GM18907 (cell line): ENCODE measurements around the gene SLC26A1.

Experiments used
- ATAC-seq: cut with Tn5 transposase; IDR thresholded peaks from one replicate; pipeline ENCODE4 v1.9.1; 2021; ENCODE audit warnings: mild to moderate bottlenecking, moderate library complexity; ENCODE audit not compliant: unreplicated experiment

The SLC26A1 gene

DNA sequence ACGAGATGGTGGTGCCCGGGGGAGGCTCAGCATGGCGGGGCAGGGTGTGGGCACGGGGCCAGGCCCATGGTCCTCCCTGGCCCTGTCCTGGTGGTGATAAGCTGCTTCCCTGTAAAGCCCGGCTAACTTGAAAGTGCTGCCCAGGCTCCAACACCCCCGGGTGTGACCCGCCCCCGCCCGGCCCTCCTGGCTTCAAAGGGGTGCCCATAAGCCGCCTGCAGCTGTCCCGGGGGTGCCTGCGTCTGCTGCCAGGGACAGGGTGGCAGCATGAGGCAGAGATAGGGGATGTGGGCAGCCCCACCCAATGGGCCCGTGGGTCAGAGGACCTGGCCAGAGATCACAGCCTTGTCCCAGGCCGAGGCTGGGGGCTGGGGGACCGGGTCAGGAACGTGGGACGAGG lies 36.3 kb upstream of the SLC26A1 start:
- ATAC-seq, result no peak

DNA sequence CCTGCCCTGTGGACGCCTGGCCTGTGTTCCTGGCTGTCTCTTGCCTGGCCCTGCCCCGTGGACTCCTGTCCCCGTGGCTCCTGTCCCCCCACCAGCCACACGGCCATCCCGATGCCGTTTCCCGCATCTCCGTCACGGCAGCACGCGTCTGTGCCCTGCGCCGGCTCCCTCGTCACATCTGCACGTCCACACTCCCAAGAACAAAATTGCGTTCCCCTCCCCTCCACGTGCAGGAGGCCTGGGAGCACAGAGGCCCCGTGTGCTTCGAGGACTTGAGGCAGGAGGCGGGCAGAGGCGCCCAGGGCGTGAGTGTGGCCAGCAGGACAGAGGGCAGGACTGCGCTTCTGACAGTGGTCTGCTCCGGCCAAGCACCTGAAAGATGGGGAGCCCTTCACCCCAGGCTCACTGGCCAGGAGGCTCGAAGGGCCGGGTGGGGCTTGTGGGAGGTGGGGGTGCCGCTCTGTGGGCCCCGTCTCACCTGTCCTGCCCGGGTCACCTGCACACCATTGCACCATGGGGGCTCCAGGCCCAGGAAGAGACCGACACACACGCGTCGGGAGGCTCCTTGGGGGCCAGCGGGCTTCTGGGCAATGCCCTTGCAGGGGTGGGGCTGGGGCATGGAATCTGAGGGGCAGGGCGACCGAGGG lies 35.5 kb upstream of the SLC26A1 start:
- ATAC-seq, result no peak

- no peak for ATAC-seq
These were observed 34.7 kb upstream of the SLC26A1 start for GRCh38 chr4:1027915-1028238.

DNA sequence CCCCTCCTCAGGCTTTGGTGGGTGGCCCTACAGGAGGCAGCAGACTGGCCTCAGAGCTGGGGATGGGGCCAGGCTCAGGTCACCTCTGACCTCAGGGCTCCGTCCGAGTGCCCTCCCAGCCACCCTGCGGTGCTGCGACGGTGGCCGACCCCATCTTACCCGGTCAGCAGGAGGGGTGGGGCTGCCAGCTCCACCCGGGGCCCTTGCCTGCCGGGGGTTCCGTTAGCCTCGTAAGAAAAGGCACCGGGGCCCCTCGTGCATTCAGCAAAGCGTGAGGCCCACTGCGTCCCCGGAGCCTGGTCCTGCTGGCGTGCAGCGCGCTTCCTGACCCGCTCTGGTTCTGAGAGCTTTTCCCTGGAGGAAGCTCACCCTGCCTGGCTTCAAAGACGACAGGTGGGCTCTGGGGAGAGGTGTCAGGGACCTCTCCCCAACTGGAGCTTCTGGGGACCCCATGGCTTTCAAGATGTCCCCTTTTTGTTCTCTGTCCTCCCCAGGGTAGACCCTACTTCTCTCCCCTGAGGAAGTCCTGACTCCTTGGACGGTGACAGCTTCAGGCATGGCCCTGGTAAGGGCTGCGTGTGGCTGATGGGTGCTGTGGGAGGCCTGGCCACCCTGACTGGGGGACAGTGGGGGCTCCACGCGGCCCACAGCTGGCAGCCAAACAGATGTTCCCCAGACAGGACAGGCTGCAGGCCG lies 34.2 kb upstream of the SLC26A1 start:
- ATAC-seq, result no peak

DNA sequence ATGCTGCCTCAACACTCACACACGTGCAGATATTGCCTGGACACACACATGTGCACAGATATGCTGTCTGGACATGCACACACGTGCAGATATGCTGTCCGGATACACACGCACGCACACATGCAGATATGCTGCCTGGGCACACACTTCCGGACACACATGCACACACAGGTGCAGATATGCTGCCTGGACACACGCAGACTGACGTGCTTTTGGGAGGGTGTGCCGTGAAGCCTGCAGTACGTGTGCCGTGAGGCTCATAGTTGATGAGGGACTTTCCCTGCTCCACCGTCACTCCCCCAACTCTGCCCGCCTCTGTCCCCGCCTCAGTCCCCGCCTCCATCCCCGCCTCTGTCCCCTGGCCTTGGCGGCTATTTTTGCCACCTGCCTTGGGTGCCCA lies 32.9 kb upstream of the SLC26A1 start:
- peak; percentile 55 for ATAC-seq

DNA sequence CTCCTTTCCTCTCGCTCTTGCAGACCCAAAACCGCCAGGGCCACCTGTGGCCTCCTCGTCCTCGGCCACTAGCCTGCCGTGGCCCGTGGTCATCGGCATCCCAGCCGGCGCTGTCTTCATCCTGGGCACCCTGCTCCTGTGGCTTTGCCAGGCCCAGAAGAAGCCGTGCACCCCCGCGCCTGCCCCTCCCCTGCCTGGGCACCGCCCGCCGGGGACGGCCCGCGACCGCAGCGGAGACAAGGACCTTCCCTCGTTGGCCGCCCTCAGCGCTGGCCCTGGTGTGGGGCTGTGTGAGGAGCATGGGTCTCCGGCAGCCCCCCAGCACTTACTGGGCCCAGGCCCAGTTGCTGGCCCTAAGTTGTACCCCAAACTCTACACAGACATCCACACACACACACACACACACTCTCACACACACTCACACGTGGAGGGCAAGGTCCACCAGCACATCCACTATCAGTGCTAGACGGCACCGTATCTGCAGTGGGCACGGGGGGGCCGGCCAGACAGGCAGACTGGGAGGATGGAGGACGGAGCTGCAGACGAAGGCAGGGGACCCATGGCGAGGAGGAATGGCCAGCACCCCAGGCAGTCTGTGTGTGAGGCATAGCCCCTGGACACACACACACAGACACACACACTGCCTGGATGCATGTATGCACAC lies 31.8 kb upstream of the SLC26A1 start:
- no peak for ATAC-seq

GRCh38 chr4:1023895-1024740 lies 30.9 kb upstream of the SLC26A1 start:
- ATAC-seq, result no peak

GRCh38 chr4:1023075-1023640 lies 30.0 kb upstream of the SLC26A1 start:
- no peak for ATAC-seq

GRCh38 chr4:1022739-1023066 lies 29.5 kb upstream of the SLC26A1 start:
- no peak for ATAC-seq

GRCh38 chr4:1022051-1022738 lies 29.0 kb upstream of the SLC26A1 start:
- ATAC-seq, result no peak

DNA sequence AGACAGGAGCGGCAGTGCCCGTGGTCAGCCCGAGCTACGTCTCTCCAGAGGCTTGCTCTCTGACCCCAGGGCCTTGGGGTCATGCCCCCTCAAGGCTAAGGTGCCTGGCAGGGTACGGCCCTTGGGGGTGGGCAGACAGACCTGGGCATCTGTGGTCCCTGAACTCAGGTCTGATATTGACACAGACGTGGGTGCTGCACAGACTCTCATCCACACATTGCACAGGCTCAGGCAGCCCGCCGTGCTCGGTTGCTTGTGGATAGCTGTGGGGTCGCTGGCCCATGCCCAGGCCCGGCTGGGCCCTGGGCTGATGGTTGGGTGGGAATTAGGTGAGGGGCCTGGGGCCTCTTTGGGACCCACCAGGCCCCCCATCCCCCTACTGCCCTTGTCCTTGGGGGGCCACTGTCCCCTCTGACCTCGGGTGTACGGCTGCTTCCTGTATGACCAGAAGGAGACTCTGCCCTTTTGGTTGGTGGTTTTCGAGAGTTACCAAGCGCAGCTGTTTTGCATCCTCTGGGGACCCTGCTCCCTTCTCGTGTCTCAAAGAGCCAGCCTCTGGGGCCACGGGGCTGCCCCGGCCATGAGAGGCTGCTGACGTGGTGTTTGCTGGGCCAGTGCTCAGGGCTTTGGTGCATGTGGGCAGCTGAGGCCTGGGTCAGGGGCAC lies 28.3 kb upstream of the SLC26A1 start:
- ATAC-seq, result peak; percentile 84

- no peak for ATAC-seq
These were observed 26.7 kb upstream of the SLC26A1 start for GRCh38 chr4:1019729-1020470.

- no peak for ATAC-seq
These were observed 26.1 kb upstream of the SLC26A1 start for GRCh38 chr4:1019320-1019719.

- ATAC-seq, result no peak
These were observed 25.2 kb upstream of the SLC26A1 start for GRCh38 chr4:1018147-1019020.

DNA sequence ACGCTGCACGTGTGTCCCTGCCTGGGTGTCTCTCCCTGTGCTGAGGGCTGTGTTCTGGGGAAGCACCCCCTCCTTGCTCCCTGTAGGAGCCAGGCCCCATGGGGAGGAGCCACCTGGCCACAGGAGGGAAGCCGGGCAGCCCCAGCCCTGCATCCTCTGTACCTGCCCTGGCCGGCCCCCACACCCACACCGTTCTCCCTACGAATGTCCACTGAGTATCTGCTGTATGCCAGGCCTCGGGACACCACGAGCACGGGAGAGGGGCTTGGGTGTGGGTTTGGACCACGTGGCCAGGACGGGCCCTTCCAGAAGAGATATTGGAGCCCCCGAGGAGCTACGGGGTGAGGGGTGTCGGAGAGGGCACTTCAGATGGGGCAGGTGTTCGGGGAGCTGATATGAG lies 24.5 kb upstream of the SLC26A1 start:
- no peak for ATAC-seq

DNA sequence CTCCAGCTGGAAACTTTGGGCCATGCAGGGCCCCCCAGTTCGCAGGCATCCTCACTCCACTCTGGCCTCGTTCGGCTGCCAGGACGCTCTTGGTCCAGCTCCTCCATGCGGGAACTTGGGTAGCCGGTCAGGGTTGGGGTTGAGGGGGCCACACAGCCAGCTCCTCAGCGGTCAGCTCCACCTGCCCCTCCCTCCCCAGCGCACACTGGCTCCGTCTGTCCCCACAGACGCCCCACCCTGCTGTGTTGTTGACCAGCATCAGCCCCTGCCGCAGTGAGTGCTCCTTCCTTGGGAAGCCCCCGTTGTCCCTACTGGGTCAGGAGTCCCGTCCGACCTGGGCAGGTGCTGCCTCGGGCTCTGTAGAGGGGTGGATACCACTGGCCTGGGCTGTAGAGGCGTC lies 24.0 kb upstream of the SLC26A1 start:
- no peak for ATAC-seq

- no peak for ATAC-seq
These were observed 22.5 kb upstream of the SLC26A1 start for GRCh38 chr4:1015746-1016145.

DNA sequence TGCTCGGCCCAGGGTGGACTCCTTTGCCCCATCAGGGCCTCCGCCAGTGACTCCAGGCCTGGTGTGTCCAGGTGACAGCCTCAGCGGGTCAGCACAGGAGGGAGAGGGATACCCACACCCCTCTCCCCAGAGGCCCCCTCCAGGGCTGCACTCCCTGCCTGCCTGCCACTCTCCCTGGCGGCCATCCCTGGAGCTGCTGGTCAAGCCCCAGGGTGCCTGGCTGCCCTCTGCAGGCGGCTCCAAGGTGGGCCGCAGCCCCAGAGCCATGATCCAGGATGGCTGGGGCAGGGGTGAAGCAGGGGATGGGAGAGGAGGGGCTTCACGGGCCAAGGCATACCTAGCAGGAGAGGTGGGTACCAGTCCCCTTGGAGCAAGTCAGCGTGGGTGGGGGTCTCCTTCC lies 22.0 kb upstream of the SLC26A1 start:
- ATAC-seq, result no peak
